ENCODE results near the gene TMEM131.

TMEM131 gene

DNA sequence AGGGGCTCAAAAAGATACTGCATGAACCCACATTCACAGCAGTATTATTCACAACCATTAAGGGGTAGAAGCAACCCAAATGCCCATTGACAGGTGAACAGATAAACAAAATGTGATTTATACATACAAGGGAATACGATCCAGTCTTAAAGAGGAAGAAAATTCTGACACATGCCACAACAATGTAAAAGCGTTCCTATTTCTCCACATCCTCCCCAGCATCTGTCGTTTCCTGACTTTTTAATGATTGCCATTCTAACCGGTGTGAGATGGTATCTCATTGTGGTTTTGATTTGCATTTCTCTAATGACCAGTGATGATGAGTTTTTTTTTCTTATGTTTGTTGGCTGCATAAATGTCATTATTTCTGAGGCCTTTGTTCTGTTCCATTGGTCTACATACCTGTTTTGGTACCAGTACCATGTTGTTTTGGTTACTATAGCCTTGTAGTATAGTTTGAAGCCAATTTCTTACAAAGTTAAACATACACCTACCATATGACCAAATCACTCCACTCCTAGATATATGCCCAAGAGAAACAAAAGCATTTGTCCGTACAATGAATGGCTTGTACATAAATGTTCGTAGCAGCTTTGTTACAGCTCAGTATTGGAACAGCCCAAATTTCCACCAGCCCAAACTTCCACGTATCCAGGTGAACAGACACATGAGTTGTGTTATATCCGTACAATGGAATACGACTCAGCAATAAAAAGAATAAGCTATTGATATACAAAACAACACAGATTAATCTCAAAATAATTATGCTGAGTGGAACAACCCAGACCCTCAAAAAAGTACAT, 85.1 kb downstream of the TMEM131 start:
- H3K4me3 ChIP-seq (ENCODE audit: low read depth, low read length) = no peak overlapping the region
- TF ChIP-seq MYC (IDR thresholded peaks at IDR 0.05; ENCODE audit: low read depth, low read length) (no peak), POLR2A (IDR thresholded peaks at IDR 0.05; ENCODE audit: extremely low read depth, insufficient read length) (no peak)
- TF ChIP-seq, protein P1, sequence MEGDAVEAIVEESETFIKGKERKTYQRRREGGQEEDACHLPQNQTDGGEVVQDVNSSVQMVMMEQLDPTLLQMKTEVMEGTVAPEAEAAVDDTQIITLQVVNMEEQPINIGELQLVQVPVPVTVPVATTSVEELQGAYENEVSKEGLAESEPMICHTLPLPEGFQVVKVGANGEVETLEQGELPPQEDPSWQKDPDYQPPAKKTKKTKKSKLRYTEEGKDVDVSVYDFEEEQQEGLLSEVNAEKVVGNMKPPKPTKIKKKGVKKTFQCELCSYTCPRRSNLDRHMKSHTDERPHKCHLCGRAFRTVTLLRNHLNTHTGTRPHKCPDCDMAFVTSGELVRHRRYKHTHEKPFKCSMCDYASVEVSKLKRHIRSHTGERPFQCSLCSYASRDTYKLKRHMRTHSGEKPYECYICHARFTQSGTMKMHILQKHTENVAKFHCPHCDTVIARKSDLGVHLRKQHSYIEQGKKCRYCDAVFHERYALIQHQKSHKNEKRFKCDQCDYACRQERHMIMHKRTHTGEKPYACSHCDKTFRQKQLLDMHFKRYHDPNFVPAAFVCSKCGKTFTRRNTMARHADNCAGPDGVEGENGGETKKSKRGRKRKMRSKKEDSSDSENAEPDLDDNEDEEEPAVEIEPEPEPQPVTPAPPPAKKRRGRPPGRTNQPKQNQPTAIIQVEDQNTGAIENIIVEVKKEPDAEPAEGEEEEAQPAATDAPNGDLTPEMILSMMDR (IDR thresholded peaks at IDR 0.05; ENCODE audit: low read depth, low read length) = no peak
- TF ChIP-seq, protein P2, sequence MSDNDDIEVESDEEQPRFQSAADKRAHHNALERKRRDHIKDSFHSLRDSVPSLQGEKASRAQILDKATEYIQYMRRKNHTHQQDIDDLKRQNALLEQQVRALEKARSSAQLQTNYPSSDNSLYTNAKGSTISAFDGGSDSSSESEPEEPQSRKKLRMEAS (IDR thresholded peaks at IDR 0.05; ENCODE audit: low read depth, low read length) = no peak
- DNase-seq (ENCODE audit: low read depth) = peak; percentile 57

DNA sequence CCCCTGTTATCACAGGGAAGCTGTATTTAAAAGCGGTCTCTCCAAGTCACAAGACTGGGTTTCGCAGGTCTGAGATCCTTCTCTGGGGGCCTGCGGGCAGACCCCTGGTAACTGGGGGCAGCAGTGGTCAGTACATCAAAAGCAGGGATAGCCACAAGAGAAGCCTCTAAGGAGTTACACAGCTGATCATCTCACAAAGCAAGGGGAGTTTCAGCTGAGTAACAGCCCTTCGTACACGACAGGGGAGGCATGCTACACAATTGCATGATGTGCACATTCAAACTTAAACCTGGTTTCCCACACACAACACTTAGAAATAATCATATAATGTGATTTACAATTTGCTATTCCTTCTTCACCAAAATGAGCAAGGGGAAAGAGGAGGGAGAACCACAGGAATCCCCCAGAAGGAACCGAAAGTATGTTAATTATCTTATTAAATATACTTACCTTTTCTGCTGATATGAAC, 87.5 kb downstream of the TMEM131 start:
- no peak for DNase-seq (ENCODE audit: low read depth)
- H3K4me3 ChIP-seq (ENCODE audit: low read depth, low read length) = no peak overlapping the region
- TF ChIP-seq MYC (IDR thresholded peaks at IDR 0.05; ENCODE audit: low read depth, low read length) (no peak), POLR2A (IDR thresholded peaks at IDR 0.05; ENCODE audit: extremely low read depth, insufficient read length) (no peak)
- TF ChIP-seq, protein P2 (IDR thresholded peaks at IDR 0.05; ENCODE audit: low read depth, low read length) = no peak
- TF ChIP-seq, protein P1 (IDR thresholded peaks at IDR 0.05; ENCODE audit: low read depth, low read length) = no peak

DNA sequence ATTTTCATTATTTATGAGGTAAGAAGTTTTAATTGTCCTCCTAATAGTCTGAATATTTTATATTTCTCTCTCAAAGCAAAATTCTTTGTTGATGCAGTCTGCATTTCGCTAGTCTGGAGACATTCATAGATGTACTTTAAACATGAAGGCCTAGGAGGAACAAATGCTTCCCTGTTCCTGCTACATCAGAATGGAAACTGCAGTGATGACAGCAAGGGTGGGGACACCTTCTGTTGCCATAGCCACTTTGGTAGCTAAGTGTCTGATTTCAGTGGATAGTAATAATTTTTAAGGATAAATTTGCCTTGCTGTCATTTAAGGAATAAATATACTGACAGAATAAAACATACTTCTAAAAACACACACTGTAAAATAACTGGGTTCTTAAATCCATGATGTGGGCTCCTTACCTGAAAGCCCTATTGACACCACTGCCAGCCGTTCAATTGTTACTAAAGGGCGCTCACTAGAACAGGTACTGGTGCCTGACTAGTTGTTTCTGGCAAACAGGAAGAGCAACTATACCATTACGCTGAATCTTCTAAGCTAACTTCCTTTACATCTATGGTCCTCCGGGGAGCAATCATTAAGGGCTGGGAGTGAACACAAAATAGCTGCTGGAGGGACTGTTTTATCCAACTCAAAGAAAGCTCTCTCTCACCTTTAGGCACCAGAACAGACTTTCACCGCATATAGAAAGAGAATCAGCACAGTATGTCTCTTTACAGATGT, 88.2 kb downstream of the TMEM131 start:
- no peak overlapping the region for H3K4me3 ChIP-seq (ENCODE audit: low read depth, low read length)
- TF ChIP-seq, protein P1 (IDR thresholded peaks at IDR 0.05; ENCODE audit: low read depth, low read length) = no peak
- no peak for TF ChIP-seq MYC (IDR thresholded peaks at IDR 0.05; ENCODE audit: low read depth, low read length)
- TF ChIP-seq POLR2A (IDR thresholded peaks at IDR 0.05; ENCODE audit: extremely low read depth, insufficient read length) = no peak
- TF ChIP-seq, protein P2 (IDR thresholded peaks at IDR 0.05; ENCODE audit: low read depth, low read length) = no peak
- DNase-seq (ENCODE audit: low read depth) = no peak

DNA sequence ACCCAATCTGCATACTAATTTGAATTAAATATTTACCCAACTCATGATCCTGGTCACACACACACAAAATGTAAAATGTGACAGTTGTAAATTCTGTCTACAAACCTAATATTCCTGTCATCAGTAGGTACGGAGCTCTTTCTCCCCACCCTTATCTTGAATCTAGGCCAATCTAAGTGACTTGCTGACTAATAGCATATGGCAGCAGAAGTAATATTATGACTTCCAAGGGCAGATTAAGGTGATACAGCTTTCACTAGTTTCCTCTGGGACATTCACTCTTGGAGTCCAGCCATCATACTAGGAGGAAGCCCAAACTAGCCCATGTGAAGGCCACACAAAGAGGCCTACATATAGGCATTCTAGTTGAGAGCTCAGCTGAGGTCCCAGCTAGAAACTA, 89.4 kb downstream of the TMEM131 start:
- H3K4me3 ChIP-seq (ENCODE audit: low read depth, low read length) = no peak overlapping the region
- no peak for TF ChIP-seq POLR2A (IDR thresholded peaks at IDR 0.05; ENCODE audit: extremely low read depth, insufficient read length)
- TF ChIP-seq, protein P1 (IDR thresholded peaks at IDR 0.05; ENCODE audit: low read depth, low read length) = no peak
- TF ChIP-seq, protein P2 (IDR thresholded peaks at IDR 0.05; ENCODE audit: low read depth, low read length) = no peak
- DNase-seq (ENCODE audit: low read depth) = no peak

DNA sequence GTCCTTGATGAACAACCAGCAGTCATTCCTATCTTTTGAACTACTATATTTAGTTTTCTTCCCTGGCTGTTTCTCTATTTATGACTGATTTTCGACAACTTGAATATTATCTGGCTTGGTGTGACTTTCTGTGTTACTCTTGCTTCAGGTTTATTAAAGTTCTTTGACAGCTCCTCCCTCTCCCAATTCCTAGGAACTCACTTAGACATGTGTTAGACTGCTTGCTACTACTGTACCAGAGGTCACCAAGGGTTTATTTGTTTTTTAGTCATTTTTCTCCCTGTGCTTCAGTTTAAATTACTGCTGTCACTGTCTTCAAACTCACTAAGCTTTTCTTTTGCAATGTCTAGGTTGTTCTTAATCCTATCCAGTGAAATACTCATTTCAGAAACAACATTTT, 90.5 kb downstream of the TMEM131 start:
- no peak for DNase-seq (ENCODE audit: low read depth)
- H3K4me3 ChIP-seq (ENCODE audit: low read depth, low read length) = no peak overlapping the region
- no peak for TF ChIP-seq POLR2A (IDR thresholded peaks at IDR 0.05; ENCODE audit: extremely low read depth, insufficient read length)
- TF ChIP-seq, protein P1 (IDR thresholded peaks at IDR 0.05; ENCODE audit: low read depth, low read length) = no peak
- TF ChIP-seq, protein P2 (IDR thresholded peaks at IDR 0.05; ENCODE audit: low read depth, low read length) = no peak
- no peak for TF ChIP-seq MYC (IDR thresholded peaks at IDR 0.05; ENCODE audit: low read depth, low read length)

Measured in NB4 (cell line).